MM.1S (cell line): Measurements from ENCODE around the gene WDR70.

ENCODE experiments used
- EZH2phosphoT487 ChIP-seq: fragments of 300-600 bp; sonication (generic); IDR thresholded peaks from 2 replicates; pipeline ENCODE4 v1.6.1; 2018; ENCODE audit warnings: antibody characterized with exemption, low read length
- TF ChIP-seq, protein P1 (sequence below): fragments of 300-600 bp; sonication (generic); IDR thresholded peaks from 2 replicates; pipeline ENCODE4 v1.5.1; 2016; ENCODE audit warnings: antibody characterized with exemption, low read length, mixed read lengths

DNA sequence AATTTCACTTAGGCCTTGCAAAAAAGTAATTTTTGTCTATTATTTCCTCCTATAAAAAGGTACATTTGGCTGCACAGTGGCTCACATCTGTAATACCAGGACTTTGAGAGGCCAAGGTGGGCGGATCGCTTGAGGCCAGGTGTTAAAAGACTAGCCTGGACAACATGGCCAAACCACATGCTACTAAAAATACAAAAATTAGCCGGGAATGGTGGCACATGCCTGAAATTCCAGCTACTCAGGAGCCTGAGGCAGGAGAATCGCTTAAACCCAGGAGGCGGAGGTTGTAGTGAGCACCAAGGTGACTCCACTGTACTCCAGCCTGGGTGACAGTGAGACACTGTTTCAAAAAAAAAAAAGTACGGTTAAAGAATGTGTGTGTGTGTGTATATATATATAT, 24.0 kb upstream of the WDR70 start:
- TF ChIP-seq, protein P1, sequence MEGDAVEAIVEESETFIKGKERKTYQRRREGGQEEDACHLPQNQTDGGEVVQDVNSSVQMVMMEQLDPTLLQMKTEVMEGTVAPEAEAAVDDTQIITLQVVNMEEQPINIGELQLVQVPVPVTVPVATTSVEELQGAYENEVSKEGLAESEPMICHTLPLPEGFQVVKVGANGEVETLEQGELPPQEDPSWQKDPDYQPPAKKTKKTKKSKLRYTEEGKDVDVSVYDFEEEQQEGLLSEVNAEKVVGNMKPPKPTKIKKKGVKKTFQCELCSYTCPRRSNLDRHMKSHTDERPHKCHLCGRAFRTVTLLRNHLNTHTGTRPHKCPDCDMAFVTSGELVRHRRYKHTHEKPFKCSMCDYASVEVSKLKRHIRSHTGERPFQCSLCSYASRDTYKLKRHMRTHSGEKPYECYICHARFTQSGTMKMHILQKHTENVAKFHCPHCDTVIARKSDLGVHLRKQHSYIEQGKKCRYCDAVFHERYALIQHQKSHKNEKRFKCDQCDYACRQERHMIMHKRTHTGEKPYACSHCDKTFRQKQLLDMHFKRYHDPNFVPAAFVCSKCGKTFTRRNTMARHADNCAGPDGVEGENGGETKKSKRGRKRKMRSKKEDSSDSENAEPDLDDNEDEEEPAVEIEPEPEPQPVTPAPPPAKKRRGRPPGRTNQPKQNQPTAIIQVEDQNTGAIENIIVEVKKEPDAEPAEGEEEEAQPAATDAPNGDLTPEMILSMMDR = no peak
- no peak for TF ChIP-seq EZH2phosphoT487
